GM21447 (cell line): ENCODE measurements around the gene HOXD12.
A peak's percentile ranks its signal among the peaks of the same experiment; 100 is the strongest.

Experiments
- ATAC-seq: cut with Tn5 transposase; IDR thresholded peaks from one replicate; pipeline ENCODE4 v1.9.1; 2021; ENCODE audit not compliant: unreplicated experiment

The HOXD12 gene

GRCh38 chr2:176130957-176131847 lies 31.6 kb downstream of the HOXD12 start:
- no peak for ATAC-seq

- no peak for ATAC-seq
Measured at GRCh38 chr2:176131848-176132158, 32.2 kb downstream of the HOXD12 start.

- ATAC-seq: no peak
Measured at GRCh38 chr2:176132205-176133171, 32.9 kb downstream of the HOXD12 start.

DNA sequence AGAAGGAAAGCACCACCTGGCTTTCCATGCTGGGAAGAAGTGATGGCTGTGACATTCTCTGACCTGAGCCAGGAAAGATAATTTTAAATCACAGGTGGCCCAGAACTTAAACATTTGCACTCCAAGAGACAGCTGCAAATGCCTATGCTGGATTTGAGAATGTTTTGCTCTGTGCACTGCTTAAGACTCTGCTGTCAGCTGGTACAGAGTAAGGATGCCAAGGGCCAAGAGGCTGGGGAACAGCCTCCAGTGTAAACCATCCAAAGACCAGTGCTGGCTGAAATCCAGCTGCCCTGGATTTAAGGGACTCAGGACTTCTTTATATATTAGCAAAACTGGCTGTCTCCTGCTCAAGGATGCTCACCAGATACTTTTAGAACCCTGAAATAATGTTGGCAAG lies 33.8 kb downstream of the HOXD12 start:
- no peak for ATAC-seq

GRCh38 chr2:176134035-176134434 lies 34.4 kb downstream of the HOXD12 start:
- ATAC-seq: no peak

DNA sequence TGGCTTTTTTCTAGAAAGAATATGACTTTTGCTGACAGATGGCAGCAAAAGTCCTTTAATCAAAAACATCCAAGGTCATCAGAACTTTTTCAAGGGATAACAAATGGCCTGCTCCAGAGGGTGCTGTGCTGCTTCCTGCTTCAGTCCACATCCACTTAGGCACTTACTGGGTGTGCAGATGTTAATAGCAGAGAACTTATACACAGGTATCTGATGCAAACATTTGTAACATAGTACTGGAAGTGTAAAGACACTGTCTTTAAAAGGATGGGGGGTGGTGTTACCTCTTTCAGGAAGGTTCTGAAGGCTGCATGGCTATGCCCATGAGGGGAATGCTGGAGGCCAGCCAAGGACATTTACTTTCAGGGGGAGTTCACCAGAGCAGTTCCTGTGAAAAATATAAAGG lies 35.4 kb downstream of the HOXD12 start:
- ATAC-seq: no peak

DNA sequence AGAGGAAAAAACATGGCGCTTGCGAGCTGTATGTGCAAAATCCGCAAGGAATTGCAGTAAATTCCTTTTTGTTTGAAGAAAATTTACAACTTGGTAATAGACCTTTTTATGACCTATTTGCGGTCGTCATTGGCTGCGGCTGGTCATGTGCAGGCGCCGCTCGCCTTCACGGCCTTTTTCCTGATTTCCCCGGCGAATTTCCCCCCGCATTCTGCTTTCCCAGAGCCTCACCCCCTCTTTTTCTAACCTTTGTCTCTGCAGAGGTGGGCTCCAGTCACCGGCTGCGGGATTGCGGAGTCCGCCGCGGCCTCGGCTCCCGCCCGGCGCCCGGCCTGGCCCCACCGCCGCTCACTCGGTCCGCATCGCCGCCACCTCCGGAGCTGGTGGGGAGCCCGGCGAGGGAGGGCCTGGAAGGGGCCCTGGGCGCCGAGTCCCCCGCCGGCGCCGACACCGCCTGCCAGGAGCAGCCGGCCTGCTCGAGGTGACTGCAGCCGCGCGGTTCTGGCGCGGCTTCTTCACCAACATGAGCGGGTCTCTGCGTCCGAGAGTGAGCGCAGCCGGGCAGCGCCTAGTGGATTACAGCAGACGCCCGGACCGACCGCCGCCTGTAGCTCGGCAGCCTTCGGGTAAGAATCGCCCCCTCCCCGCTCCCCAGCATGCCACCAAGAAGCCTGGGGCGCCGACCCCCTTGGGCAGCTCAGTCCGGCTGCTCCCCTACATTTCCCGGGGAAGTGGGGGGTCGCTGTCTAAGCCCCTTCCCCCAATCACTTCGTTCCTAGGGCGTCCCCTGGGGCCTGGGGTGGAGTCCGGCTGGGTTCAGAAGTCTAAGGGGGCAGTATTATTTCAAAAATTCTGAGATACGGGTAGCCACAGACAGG lies 37.0 kb downstream of the HOXD12 start:
- ATAC-seq: no peak

DNA sequence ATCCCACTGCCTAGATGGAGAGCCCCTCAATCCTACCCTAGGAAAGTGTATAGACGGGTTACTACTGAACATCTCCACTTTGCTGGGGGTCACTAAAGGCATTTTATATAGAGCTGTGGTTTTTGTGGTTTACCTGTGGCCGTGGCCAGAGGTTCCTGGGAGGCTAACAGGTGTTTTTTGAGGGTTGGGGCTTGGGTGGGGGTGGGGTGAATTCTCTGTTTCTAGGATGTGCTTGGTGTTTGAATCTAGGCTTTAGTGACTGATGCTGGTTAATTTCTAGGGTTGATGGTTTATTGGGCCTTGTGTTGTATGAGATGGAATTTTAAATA lies 37.6 kb downstream of the HOXD12 start:
- ATAC-seq: no peak

DNA sequence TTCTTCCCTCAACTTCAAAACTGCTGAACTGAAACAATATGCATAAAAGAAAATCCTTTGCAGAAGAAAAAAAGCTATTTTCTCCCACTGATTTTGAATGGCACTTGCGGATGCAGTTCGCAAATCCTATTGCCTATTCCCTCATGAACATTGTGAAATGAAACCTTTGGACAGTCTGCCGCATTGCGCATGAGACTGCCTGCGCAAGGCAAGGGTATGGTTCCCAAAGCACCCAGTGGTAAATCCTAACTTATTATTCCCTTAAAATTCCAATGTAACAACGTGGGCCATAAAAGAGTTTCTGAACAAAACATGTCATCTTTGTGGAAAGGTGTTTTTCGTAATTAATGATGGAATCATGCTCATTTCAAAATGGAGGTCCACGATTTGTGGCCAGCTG lies 38.3 kb downstream of the HOXD12 start:
- no peak for ATAC-seq

DNA sequence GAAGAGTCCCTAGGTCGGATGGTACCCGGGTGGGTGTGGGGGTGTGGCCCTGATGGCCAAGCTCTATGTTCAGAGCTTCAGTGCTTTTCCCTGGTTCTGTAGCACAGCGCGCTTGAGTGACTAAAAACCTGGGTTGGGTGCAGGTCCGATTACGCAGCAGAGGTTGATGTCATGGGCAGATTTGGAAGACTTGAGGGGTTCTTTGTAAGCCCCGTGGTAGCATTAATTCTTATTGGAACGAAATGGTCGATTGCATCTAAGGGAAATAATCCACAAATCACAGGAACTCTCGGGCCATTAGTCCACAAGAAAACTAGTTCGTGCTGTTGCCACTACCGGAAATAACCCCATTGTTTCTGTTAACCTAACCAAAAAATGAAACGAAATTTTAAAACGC lies 38.9 kb downstream of the HOXD12 start:
- ATAC-seq: no peak

DNA sequence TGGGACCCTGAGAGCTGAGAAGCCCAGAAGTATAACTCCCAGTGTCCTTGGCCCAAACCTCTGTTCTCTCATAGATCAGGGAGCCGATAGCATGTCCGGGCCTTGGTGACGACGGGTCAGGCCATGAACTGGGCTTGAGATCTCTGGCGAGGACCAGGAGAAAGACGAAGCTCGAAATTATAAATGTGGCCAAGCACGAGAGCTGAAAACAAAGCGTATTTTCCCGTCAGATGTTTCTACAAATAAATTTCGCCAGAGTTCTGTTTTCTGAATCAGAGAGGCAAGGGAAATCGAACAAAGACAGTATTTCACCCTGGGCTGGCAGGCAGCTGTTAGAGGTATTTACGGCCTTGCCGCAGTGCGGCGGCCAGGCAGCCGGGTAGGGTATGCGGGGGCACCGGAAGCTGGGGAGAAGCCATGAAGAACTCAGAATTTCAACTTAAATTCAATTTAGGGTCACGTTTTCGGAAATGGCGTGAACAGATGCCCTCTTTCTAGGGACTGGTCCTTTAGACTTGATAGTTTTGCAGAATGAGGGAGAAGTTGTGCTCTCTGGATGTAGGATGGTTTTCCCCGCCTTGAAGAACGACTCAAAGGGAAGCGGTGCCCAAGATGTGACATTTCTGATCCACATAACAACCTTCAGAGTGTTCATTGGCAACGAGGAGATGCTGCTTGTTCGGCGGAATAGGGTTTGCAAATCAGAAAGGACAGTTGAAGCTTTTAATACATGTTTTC lies 39.5 kb downstream of the HOXD12 start:
- ATAC-seq: no peak

DNA sequence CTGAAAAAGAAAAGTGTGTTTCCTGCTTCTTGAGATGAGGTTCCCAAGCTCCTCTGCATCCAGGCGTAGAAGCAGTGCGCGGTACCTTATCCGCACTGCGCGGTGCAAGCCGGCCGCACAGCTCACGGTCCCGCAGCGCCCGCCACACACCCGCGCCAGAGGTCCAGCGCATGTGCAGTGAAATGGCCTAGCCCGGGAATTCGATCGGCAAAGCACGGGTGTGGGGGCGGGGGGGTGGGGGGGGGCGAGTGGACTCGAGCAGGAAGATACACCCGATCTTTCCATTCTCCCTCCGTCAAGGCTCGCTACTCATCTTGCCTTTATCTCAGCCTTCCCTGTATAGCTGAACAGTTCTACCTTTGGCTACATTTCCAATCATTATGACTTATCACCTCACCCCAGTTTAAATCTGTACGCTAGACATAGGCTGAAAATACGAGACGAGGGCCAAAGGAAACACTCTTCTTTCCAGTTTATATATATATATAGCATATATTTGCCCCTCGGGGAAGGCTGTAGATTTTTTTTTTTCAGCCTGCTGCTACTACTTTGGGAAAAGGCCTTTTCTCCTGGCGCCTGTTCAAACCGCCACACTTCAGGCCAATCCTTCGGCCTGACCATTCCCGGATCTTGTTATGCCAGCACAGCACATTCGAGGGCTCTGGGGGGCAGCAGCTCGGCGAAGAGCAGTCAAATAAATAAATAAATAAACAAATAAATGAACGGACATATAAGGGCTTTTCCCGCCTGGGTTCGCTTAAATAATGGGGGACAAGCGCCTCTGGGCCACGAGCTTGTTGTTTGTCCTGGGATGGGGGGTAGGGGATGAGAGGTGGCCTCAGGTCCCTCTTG lies 40.3 kb downstream of the HOXD12 start:
- ATAC-seq: no peak

DNA sequence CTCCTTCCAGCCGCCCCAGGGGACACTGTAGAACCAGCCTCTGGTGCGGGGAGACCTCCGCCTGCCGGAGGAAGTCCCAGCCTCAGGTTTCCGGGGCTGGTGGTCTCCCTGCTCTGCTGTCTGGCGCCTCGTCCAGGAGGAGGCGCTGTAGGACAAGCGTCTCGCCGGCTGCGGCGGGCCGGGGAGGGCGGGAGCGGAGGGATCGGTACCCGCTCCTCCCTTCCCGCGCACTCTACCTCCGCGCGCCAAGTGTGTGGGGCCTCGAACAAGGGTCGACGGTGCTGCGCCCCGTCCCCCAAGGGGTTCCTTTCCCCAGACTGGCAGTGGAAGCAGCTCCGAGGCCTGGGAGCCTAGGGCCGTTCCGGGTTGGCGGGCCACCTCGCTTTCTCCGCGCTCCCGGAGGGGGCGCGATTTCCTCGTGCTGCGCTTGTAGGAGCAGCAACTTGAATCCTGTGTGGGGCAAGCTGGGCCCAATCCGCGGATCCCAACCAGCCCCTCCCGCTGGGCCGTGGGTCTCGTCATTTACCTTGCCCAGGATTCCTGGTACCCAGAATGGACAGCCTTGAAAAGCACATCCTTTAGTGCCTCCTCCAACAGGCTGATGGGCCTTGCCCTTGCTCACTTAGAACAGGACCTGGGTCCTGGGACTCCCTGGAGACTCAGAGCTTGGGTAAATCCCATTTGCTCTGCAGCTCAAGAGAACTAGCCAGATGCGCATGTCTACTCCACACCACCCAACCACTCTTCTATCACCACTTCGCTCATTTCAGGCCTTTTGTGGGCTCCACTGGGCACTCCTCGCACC lies 41.1 kb downstream of the HOXD12 start:
- ATAC-seq: peak; percentile 81

GRCh38 chr2:176142281-176142680 lies 42.7 kb downstream of the HOXD12 start:
- ATAC-seq: no peak

GRCh38 chr2:176145085-176145969 lies 45.7 kb downstream of the HOXD12 start:
- ATAC-seq: no peak

GRCh38 chr2:176146101-176146500 lies 46.5 kb downstream of the HOXD12 start:
- no peak for ATAC-seq

DNA sequence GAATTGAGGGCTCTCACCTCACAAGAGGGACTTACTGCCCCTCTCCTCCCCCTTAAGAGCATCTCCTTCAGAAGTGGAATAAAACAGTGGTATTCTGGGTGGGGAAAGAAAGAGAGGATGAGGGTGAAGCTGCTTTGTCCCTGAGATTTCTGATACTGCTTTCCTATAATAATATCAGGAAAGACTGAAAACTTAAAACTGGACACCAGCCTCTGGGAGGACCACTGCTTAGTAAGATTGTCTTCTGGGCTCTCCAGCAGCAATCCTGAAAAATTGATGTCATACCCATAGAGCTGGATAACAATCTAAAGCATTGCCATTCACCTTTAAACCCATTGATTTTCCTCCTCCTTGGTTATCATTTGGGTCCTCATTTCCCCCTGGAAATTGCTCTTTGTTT lies 47.0 kb downstream of the HOXD12 start:
- no peak for ATAC-seq
